DOHH2 (cell line): ENCODE measurements around the gene RPS27L.

Experiments
- EZH2phosphoT487 ChIP-seq: fragments of 200-600 bp; sonication (generic); IDR thresholded peaks from 2 replicates; pipeline ENCODE4 v1.6.1; 2017; ENCODE audit warnings: borderline replicate concordance, mild to moderate bottlenecking, antibody characterized with exemption, low read length, moderate library complexity, mixed read lengths
- TF ChIP-seq, protein P1 (sequence below): fragments of 200-600 bp; sonication (generic); IDR thresholded peaks from one replicate; pipeline ENCODE4 v1.5.1; 2014; ENCODE audit warnings: antibody characterized with exemption, mild to moderate bottlenecking, low read depth, low read length; ENCODE audit not compliant: poor library complexity, severe bottlenecking

GRCh38 chr15:63136742-63137141 is 20.5 kb downstream of the RPS27L start:
- TF ChIP-seq, protein P1, sequence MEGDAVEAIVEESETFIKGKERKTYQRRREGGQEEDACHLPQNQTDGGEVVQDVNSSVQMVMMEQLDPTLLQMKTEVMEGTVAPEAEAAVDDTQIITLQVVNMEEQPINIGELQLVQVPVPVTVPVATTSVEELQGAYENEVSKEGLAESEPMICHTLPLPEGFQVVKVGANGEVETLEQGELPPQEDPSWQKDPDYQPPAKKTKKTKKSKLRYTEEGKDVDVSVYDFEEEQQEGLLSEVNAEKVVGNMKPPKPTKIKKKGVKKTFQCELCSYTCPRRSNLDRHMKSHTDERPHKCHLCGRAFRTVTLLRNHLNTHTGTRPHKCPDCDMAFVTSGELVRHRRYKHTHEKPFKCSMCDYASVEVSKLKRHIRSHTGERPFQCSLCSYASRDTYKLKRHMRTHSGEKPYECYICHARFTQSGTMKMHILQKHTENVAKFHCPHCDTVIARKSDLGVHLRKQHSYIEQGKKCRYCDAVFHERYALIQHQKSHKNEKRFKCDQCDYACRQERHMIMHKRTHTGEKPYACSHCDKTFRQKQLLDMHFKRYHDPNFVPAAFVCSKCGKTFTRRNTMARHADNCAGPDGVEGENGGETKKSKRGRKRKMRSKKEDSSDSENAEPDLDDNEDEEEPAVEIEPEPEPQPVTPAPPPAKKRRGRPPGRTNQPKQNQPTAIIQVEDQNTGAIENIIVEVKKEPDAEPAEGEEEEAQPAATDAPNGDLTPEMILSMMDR = no peak
- no peak for TF ChIP-seq EZH2phosphoT487
